ENCODE results near the gene GBF1. TPM values are rescaled to one million over a fixed set of nuclear protein-coding genes. Genes with fewer than 3 reads are reported as not detected.

The GBF1 gene
- total RNA-seq, 1 experiment from 2014 or later: 69.8 TPM

GRCh38 chr10:102279104-102279503 lies 33.8 kb downstream of the GBF1 start:
- Histone ChIP-seq H3K36me3 (ENCODE audit: control insufficient read depth, insufficient read depth, low read length) (no peaks in the 10 kb centered on the region), H3K9me3 (no peaks in the 10 kb centered on the region), H3K27me3 (replicated peaks; ENCODE audit: control insufficient read depth, insufficient read depth, low read length) (no peaks in the 10 kb centered on the region), H3K4me3 (ENCODE audit: low read depth, low read length) (no peak overlapping the region), H3K4me1 (no peaks in the 10 kb centered on the region)
- DNase-seq: no peak
- peaks cover 6% of the 10 kb centered on the region for H3K4me1 Mint-ChIP-seq (ENCODE audit: low read depth, unreplicated experiment)
- intact Hi-C loops (cut with micrococcal nuclease; ENCODE audit: unreplicated experiment): no loop called here
- H3K4me3 Mint-ChIP-seq (ENCODE audit: unreplicated experiment): no peak overlapping the region
- CTCF ChIA-PET: interaction anchor here (0.6 kb wide), 1 partner anchor 436 kb away, joined by 3 read pairs; no protein-coding TSS in a partner anchor
- H3K36me3 Mint-ChIP-seq (ENCODE audit: insufficient read depth, unreplicated experiment): peaks cover 15% of the 10 kb centered on the region
- POLR2A ChIA-PET: interaction anchor here (0.6 kb wide), 1 partner anchor 10 kb away, joined by 3 read pairs; no protein-coding TSS in a partner anchor
- no peak overlapping the region for H3K27ac Mint-ChIP-seq (ENCODE audit: unreplicated experiment)
- no peak for TF ChIP-seq CTCF (IDR thresholded peaks at IDR 0.05; ENCODE audit: insufficient read depth in 1 of 2, low read depth in 1 of 2, low read length in 1 of 2, severe bottlenecking in 1 of 2, unreplicated experiment in 1 of 2)
- BruUV-seq (replicated peaks): no TSS peak
- H3K9me3 Mint-ChIP-seq (ENCODE audit: unreplicated experiment): no peaks in the 10 kb centered on the region
- H3K27me3 Mint-ChIP-seq (ENCODE audit: insufficient read depth, unreplicated experiment): no peaks in the 10 kb centered on the region

- no peaks in the 10 kb centered on the region for H3K9me3 Mint-ChIP-seq (ENCODE audit: unreplicated experiment)
- no peaks in the 10 kb centered on the region for H3K27me3 Mint-ChIP-seq (ENCODE audit: insufficient read depth, unreplicated experiment)
- no peak for TF ChIP-seq CTCF (IDR thresholded peaks at IDR 0.05; ENCODE audit: insufficient read depth in 1 of 2, low read depth in 1 of 2, low read length in 1 of 2, severe bottlenecking in 1 of 2, unreplicated experiment in 1 of 2)
- no TSS peak for BruUV-seq (replicated peaks)
- H3K36me3 Mint-ChIP-seq (ENCODE audit: insufficient read depth, unreplicated experiment): peaks cover 15% of the 10 kb centered on the region
- no peaks in the 10 kb centered on the region for H3K4me1 ChIP-seq
- H3K27me3 ChIP-seq (replicated peaks; ENCODE audit: control insufficient read depth, insufficient read depth, low read length): no peaks in the 10 kb centered on the region
- H3K4me3 ChIP-seq (ENCODE audit: low read depth, low read length): no peak overlapping the region
- no peaks in the 10 kb centered on the region for H3K36me3 ChIP-seq (ENCODE audit: control insufficient read depth, insufficient read depth, low read length)
- H3K4me1 Mint-ChIP-seq (ENCODE audit: low read depth, unreplicated experiment): peaks cover 8% of the 10 kb centered on the region
- no peaks in the 10 kb centered on the region for H3K9me3 ChIP-seq
- POLR2A ChIA-PET: no interaction called here
- no peak for DNase-seq
- H3K27ac Mint-ChIP-seq (ENCODE audit: unreplicated experiment): no peak overlapping the region
- H3K4me3 Mint-ChIP-seq (ENCODE audit: unreplicated experiment): no peak overlapping the region
- CTCF ChIA-PET: no interaction called here
- intact Hi-C loops (cut with micrococcal nuclease; ENCODE audit: unreplicated experiment): no loop called here
Measured at GRCh38 chr10:102280397-102281101, 35.2 kb downstream of the GBF1 start.

- H3K27me3 ChIP-seq (replicated peaks; ENCODE audit: control insufficient read depth, insufficient read depth, low read length): no peaks in the 10 kb centered on the region
- Mint-ChIP-seq H3K36me3 (ENCODE audit: insufficient read depth, unreplicated experiment) (peaks cover 12% of the 10 kb centered on the region), H3K27me3 (ENCODE audit: insufficient read depth, unreplicated experiment) (no peaks in the 10 kb centered on the region), H3K27ac (ENCODE audit: unreplicated experiment) (no peak overlapping the region), H3K4me1 (ENCODE audit: low read depth, unreplicated experiment) (peaks cover 14% of the 10 kb centered on the region), H3K4me3 (ENCODE audit: unreplicated experiment) (no peak overlapping the region), H3K9me3 (ENCODE audit: unreplicated experiment) (no peaks in the 10 kb centered on the region)
- no peaks in the 10 kb centered on the region for H3K36me3 ChIP-seq (ENCODE audit: control insufficient read depth, insufficient read depth, low read length)
- no peaks in the 10 kb centered on the region for H3K4me1 ChIP-seq
- intact Hi-C loops (cut with micrococcal nuclease; ENCODE audit: unreplicated experiment): no loop called here
- ChIA-PET POLR2A (no interaction called here), CTCF (no interaction called here)
- TF ChIP-seq CTCF (IDR thresholded peaks at IDR 0.05; ENCODE audit: insufficient read depth in 1 of 2, low read depth in 1 of 2, low read length in 1 of 2, severe bottlenecking in 1 of 2, unreplicated experiment in 1 of 2): no peak
- DNase-seq: no peak
- H3K9me3 ChIP-seq: no peaks in the 10 kb centered on the region
- H3K4me3 ChIP-seq (ENCODE audit: low read depth, low read length): no peak overlapping the region
- BruUV-seq (replicated peaks): no TSS peak
Measured at GRCh38 chr10:102281102-102281487, 35.8 kb downstream of the GBF1 start.
